CD4-positive, alpha-beta T cell treated with Interleukin-12 subunit alpha and Interleukin-12 subunit beta, for 1 hour (primary cell): ENCODE results near the gene UBLCP1.

Experiments used
- DNase-seq: peaks from one replicate; pipeline ENCODE4 v3.0.0-alpha.2; 2020

The UBLCP1 gene

DNA sequence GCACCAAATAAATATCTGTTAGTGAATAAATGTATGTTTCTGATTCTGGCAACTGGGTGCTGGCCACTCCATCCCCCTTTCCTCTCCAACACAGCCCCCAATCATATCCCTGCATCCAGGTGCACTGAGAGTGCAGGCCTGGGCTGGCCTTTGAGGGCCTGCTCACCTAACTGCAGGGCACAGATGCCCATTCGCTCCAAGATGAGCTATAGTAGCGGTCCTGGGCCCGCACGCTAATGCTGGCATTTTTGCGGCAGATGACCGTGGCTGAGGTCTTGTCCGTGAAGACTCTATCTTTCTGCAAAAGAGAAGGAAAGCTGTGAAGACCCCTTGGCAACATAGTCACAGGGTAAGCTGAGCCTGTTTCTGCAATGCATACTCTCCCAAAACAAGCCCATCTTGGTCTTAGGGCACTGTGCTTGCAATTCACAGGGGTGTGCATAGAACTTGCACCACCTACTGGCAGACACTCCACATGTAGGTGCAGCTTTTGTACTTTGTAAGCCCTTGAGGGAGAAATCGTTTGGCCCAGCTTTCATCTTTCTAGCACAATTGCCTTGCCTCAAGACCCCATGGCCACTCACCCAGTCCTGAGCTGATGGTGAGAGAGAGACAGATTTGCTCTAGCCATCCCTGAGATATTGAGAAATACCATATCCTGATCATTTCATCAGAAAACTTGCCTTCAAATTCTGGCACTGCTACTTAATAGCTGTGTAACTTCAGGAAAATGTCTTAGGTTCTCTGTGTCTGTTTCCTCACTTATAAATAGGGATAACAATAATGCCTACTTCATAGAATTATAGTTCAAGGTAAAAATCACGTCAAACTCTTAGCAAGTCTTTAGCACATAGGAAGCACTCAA, 53.7 kb downstream of the UBLCP1 start:
- DNase-seq, result peak; percentile 52

DNA sequence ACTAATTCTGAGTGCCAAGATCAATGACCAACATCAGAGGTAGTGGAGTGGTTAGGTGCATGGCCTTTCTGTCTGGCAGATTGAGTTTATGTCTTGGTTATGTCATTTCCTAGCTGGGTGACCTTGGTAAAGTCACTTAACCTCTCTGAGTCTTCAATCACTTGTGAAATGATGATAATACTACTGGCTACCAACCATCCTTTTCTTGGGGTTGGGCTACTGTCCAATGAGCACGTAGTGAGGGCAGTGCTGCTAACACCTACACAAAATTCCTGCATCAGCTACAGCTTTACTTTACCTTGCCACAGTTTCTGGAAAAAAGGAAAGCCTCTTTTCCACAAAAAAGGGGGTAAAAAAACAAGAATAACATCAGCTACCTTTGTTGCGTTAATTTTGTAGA, 54.8 kb downstream of the UBLCP1 start:
- no peak for DNase-seq

DNA sequence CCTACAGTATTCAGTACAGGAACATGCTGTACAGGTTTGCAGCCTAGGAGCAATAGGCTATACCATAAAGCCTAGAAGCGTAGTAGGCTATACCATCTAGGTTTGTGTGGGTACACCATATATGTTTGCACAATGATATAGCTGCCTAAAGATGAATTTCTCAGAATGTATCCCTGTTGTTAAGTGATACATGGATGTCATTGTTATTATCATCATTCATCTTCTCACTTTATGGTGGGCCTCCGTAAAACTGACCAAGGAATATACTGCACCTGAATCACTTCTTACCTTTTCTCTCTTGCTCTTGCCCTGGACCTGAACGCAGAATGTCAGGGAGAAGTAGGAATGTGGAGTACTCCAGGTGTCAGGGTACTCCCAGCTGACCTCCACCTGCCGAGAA, 55.4 kb downstream of the UBLCP1 start:
- no peak for DNase-seq

DNA sequence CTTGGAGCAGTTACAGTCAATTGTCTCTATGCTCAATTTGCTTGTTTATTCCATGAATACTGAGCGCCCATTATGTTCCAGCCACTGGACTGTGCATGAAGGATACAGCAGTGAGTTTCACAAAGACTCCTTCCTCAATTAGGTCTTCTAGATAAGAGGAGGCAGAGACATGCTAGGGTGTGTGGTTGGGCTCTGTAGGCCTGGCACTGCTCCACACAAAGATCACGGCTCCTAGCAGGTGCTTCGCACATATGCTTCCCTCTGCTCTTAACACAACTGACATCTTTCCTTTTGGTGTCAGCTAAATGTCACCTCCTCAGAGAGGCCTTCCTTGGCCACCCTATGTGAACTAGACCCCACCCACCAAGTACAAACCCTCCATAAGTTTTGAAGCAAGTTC, 56.3 kb downstream of the UBLCP1 start:
- no peak for DNase-seq

DNA sequence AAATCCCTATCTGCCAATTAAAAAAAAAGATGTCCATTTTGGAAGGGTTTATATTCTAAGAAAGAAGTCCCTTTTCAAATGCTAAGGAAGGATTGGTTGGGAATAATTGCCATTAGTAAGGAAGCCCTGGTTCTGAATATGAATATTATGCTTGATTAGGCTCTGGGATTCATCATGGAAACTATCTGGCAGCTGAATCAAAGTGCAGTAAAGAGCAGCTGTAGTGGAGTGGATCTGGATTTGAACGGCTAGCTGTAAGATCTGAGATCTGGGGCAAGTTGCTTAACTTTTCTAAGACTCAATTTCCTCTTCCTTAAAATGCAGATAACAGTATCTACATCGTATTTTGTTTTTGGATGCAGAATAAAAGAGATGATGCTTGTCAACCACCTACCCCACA, 56.7 kb downstream of the UBLCP1 start:
- DNase-seq, result no peak

DNA sequence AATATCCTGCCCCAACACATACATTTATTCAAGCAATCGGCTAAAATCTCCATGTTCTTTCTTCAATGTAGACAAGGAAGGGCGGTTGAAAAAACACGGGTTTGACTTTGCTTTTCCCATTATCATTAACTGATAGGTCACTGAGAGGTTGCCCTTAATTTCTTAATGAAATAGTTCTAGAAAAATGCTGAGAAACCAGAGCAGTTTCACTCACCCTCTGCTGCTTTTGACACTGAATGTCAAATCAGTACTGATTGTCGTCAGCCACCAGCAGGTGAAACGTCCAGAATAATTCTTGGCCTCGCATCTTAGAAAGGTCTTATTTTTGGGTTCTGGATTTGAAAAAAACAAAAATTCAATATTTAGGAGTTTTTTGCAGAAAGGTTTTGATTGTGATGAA, 59.1 kb downstream of the UBLCP1 start:
- no peak for DNase-seq

DNA sequence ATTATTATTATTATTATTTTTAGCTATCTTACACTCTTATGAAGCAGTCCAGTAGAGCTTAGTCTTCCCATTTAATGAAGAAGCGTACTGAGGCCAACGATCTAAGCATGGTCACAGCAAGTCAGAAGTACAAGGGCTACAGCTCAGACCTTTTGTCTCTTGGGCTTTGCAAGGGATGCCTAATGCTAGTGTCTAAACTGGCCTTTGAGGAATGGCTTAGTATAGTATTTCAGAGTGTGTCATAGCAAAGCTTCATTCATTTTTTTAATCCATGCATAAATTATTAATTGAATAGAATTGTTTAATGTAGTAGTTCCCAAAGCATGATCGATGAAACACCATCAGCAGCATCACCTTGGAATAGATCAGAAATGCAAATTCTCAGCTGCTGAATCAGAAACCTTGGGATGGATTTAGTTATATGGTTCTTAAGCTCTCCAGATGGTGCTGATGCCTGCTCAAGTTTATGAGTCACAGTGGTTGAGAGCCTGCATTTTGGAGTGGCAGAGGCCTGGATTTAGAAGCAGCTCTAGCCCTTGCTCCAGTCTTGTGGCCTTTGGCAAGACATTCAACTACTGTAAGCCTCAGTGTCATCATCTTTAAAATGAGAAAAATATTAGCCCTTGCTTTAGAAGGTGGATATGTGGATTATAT, 61.1 kb downstream of the UBLCP1 start:
- no peak for DNase-seq

DNA sequence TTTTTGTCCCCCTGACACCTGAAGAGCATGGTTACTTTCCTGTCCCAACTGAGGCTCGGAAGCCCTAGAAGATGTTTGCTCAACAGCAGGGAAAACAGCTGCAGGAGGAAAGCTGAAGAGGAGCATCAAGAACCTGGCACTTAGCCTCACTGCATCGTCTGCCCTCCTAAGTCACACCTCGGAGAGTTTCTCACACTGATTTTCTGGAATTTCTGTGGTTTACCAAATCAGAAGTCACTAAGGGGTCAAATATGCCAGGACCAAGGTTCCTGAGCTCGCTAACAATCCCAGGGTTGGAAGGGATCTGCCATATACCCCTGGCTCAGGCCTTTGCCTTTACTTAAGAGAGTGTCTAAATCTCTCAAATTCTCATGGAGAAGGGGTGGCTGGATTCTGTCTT, 61.9 kb downstream of the UBLCP1 start:
- DNase-seq, result no peak

DNA sequence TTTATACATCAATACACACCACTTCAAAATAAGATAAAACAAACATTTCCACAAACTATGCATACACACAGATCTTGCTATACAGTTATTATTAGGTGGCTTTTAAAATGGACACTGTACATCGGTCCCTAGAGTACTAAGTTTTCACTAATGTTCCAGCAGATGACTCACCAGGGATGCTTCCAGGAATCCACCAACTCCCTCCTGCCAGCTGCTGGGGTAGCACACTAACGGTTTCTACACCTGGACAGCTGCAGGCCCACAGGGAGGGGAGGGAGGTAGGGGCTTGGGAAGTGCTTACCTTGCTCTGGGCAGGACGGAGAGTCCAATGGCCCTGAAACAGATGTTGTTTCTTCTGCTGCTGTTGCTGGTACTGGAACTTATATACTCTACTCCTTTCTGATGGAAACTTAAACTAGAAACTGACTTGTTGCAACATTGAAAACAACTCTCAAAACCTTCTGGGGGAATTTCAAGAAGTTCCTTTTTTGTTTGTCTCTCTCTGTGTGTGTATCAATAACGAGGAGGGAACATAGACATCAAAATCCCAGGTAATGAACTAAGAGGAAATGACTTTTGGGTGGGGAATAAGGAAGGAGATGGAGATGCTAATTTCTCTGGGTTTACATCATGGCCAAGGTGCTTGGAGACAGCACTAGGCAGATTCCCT, 67.2 kb downstream of the UBLCP1 start, which contains the start of gene IL12B:
Gene IL12B, minus strand, starts transcription at position 357 of the 670 bp plus-strand sequence. CDS start 3,705 bp downstream, outside the sequence.
- no peak for DNase-seq

DNA sequence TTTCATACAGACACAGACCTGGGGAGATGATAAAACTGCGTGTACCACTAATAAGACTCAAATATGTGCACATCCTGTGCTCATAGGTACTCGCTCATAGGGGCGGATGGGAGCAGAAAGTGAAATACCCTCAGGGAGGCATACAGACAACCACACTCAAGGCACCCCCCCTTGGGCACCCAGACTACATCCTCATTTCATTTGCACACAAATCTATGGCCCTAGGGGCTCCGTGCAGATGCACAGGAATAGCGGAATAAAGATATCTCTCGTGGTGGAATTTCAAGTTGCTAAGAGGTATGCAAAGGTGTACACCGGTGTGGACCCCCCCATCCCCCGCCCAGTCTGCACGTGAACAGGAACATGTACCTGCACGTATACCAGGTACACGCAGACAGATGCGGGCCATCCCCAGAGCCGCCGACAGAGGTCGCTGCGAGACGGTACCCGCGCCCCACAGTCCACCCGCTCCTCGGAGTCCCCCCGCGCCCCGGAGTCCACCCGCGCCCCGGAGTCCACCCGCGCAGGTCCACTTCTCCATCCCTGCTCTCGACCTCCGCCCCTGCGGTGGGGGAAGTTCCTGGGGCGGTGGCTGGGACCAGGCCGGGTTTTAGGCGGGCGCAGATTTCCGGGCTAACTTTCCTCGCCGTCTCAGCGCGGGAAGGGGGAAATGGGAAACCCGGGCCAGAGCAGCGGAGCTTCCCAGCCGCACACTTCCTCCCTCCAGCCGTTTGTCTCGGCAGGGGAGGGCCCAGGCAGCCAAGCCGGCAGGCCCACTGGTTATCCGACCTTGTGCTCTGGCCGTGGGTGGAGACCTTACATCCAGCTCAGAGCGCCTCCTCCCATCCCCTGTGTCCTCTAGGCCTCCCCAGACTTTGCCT, 68.2 kb downstream of the UBLCP1 start:
- DNase-seq, result peak; percentile 83

DNA sequence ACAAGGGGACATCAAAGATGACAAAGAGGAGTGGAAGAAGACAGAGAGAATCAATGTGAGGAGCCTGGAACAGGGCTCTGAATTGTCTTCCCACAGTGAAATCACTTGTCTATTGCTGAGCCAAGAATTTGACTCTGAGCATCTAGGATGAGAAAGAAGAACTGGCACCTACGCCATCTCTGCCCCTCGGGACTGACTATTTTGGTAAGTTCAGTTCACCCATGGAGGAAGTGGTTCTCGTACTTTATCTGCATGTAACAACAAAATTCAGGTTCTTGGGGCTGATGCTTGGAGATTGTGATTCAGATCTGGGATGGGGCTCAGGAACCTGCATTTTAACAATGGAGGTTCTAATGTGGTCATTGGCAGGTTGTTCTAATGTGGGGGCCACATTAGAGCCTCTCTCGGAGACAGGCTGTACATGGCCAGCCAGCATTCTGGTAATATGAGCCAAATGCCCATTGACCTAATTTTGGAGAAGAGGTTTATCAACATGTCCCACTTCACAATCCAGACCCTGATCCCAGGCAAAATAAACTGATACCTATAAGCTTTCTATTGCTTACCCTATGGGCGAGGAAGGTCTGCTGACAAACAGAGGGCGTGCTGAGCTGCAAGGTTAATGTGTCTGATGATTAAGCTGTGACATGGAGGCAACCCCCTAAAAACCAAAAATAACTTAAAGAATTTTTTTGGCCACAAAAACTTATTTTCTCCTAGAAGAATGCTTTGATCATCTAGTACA, 69.9 kb downstream of the UBLCP1 start:
- DNase-seq, result no peak

DNA sequence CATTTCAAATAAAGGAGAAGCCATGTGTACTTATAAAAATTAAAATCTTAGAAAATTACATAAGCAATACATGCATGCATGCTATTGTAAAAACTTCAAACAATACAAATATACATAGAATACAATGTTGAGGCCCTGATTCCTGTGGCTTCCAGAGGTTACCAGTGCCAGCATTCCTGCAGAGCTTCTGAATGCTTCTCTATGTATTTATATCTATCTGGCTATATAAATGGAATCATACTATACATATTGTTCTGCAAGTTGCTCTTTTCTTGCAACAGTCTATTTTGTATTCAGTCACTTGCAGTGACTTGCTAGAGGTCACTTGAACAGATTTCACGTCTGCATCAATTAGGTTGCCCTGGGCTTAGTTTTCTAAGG, 70.4 kb downstream of the UBLCP1 start:
- no peak for DNase-seq
